ENCODE results near the gene RNU6-7. TPM values are rescaled to one million over a fixed set of nuclear protein-coding genes. Genes with fewer than 3 reads are reported as not detected.
A peak's percentile ranks its signal among the peaks of the same experiment; 100 is the strongest.

The RNU6-7 gene
- polyA plus RNA-seq, 1 of the 3 experiments (the other 2 are of a cell fraction), result not detected

DNA sequence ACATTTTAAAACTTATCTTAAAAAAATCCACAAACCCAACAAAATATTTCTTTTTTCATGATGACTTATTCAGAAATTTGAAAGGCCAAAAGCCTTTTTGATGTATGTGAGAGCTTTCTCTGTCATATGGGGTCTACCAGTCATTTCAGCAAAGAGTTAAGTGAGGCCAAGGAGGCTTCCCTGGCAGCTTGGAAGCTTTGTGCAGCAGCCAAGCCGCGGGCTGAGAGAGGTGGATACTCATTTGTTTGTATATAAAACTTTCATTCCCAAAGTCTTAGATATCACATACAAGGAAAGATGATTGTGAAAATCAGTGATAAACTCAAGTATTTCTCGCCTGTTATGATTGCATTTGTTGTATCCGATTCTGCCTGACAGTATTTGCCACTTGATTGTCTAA is 49.7 kb downstream of the RNU6-7 start:
- ChIA-PET CTCF (interaction anchor here (0.7 to 6.2 kb wide), 26 partner anchors 19 to 793 kb away, joined by 3 to 169 read pairs (median 4); partner anchors contain the start of gene ARHGAP5), POLR2A (interaction anchor here (0.6 kb wide), 1 partner anchor 757 kb away, joined by 3 read pairs; no protein-coding TSS in a partner anchor)
- no peak overlapping the region for H3K4me3 ChIP-seq (ENCODE audit: low read depth in 2 of 2, low read length in 1 of 2)
- H4K20me1 ChIP-seq (ENCODE audit: insufficient read depth), result no peaks in the 10 kb centered on the region
- WGBS (ENCODE audit: low lambda C conversion rate), result 93% methylated on average over 4 of the region's 4 CpGs
- no peaks in the 10 kb centered on the region for H3K36me3 ChIP-seq (replicated peaks in 1 of 2; ENCODE audit: control insufficient read depth in 1 of 2, insufficient read depth in 2 of 2, low read length in 1 of 2)
- H2AFZ ChIP-seq (ENCODE audit: low read depth), result peak overlapping the region; percentile 43; the same call in 1 of the 2 replicates
- TF ChIP-seq JUND (IDR thresholded peaks at IDR 0.05), result no peak
- TF ChIP-seq RCOR1 (IDR thresholded peaks at IDR 0.05; ENCODE audit: low read length), result no peak
- TF ChIP-seq MEF2A (IDR thresholded peaks at IDR 0.05; ENCODE audit: borderline replicate concordance, low read depth), result no peak
- TF ChIP-seq TCF12 (IDR thresholded peaks at IDR 0.05), result no peak
- TF ChIP-seq TEAD4 (IDR thresholded peaks at IDR 0.05; ENCODE audit: borderline replicate concordance, insufficient read depth), result no peak
- no peak for TF ChIP-seq RFX5 (IDR thresholded peaks at IDR 0.05; ENCODE audit: low read length)
- no peak overlapping the region for H3K9ac ChIP-seq
- H3K27me3 ChIP-seq (ENCODE audit: insufficient read depth), result no peaks in the 10 kb centered on the region
- H3K79me2 ChIP-seq (ENCODE audit: insufficient read depth), result no peaks in the 10 kb centered on the region
- H3F3A ChIP-seq (replicated peaks; ENCODE audit: insufficient read depth), result no peaks in the 10 kb centered on the region
- H3K4me2 ChIP-seq, result no peak overlapping the region
- no peak for DNase-seq
- no peaks in the 10 kb centered on the region for H3K9me3 ChIP-seq
- H3K9me2 ChIP-seq, result no peaks in the 10 kb centered on the region
- H3K27ac ChIP-seq (ENCODE audit: low read depth in 2 of 2, low read length in 1 of 2), result 0 out of 4 replicates have a peak overlapping the region, but pooled peaks of 1 of the 2 experiments have one; percentile 16
- peaks cover 0 to 7% of the 10 kb centered on the region in 2 experiments; a peak in 2 of 4 replicates for H3K4me1 ChIP-seq (ENCODE audit: control insufficient read depth in 1 of 2, insufficient read depth in 2 of 2, low read depth in 1 of 2, low read length in 1 of 2)

Small RNAs within 50 kb of the gene (small RNA-seq; reads per million reads assigned to genes)
- gene RNU6-7, result 0 to 1.1 (median 0) reads per million in 7 experiments
- gene RNU6-8, result 0 to 33.2 (median 0.43) reads per million in 7 experiments

Other genes starting within 250 kb of the RNU6-7 start
- 7.2 and 11.1 TPM in 2 replicates for gene ARHGAP5, start 124.7 kb upstream of the RNU6-7 start, polyA plus RNA-seq (2012; rRNA removed)
- gene RNU6-8, start 1.2 kb downstream of the RNU6-7 start, polyA plus RNA-seq (2012; rRNA removed), result not detected in 2 replicates
- 1.7 and 4.1 TPM in 2 replicates for gene AKAP6, start 127.3 kb downstream of the RNU6-7 start, polyA plus RNA-seq (2012; rRNA removed)